HepG2 (cell line): ENCODE results near the gene TUBG1. TPM values are rescaled to one million over a fixed set of nuclear protein-coding genes. Genes with fewer than 3 reads are reported as not detected.

Source experiments
- HHEX ChIP-seq: IDR thresholded peaks from 2 replicates; pipeline ENCODE4 v1.6.1; 2016; ENCODE audit warnings: control low read depth
- KDM6A ChIP-seq: IDR thresholded peaks from 2 replicates; pipeline ENCODE4 v1.6.1; 2016; ENCODE audit warnings: low read depth
- MIER3 ChIP-seq: IDR thresholded peaks from 2 replicates; pipeline ENCODE4 v1.6.1; 2016; ENCODE audit warnings: missing compliant biosample characterization, borderline replicate concordance
- MYNN ChIP-seq: sonication (generic); formaldehyde crosslinking; IDR thresholded peaks from 2 replicates; pipeline ENCODE4 v1.4.0; 2020; ENCODE audit warnings: mild to moderate bottlenecking, low read depth, missing genetic modification reagents
- PCBP2 ChIP-seq: fragments of 200-400 bp; formaldehyde crosslinking; optimal IDR thresholded peaks from 2 replicates; pipeline ENCODE3; 2018; ENCODE audit warnings: low read length, low read depth; ENCODE audit not compliant: poor library complexity, severe bottlenecking
- SNAI1 ChIP-seq: sonication (generic); formaldehyde crosslinking; IDR thresholded peaks from 2 replicates; pipeline ENCODE4 v1.5.0; 2020; ENCODE audit warnings: mild to moderate bottlenecking, missing genetic modification reagents, borderline replicate concordance
- SOX6 ChIP-seq, 2 experiments: fragments of 450-650 bp in 1 of 2; sonication (generic) in 1 of 2; formaldehyde crosslinking in 1 of 2; IDR thresholded peaks; 2 replicates each; pipeline versions ENCODE4 v1.4.0 to v1.6.1; 2017 to 2020; ENCODE audit warnings: antibody characterized with exemption in 1 of 2, mild to moderate bottlenecking in 1 of 2, missing genetic modification reagents in 1 of 2
- ZC3H4 ChIP-seq: sonication (generic); formaldehyde crosslinking; IDR thresholded peaks from 2 replicates; pipeline ENCODE4 v1.4.0; 2020; ENCODE audit warnings: missing genetic modification reagents, borderline replicate concordance
- ZNF572 ChIP-seq: sonication (generic); formaldehyde crosslinking; IDR thresholded peaks from 2 replicates; pipeline ENCODE4 v1.5.1; 2020; ENCODE audit warnings: mild to moderate bottlenecking, missing genetic modification reagents
- polyA plus RNA-seq, 8 experiments: library from polyadenylated mRNA; depleted of rRNA in 3 of 8; stranded (reverse) in 7 of 8; unstranded in 1 of 8; fragments of >200 nt; fragmentation: Illumina TruSeq in 4 of 8; extraction: Trizol in 4 of 8; gene quantifications; 2 replicates each; pipeline versions ENCODE4 v1.2.1 to v1.2.3, GENCODE V29; 2011 to 2016; ENCODE audit warnings: low read depth in 4 of 8, missing spikeins in 1 of 8, mixed read lengths in 1 of 8; ENCODE audit not compliant: insufficient read depth in 1 of 8
- total RNA-seq, 5 experiments: library from RNA; depleted of rRNA; stranded (reverse); fragments of >200 nt; fragmentation: Illumina TruSeq; extraction: Trizol; gene quantifications; 2 replicates each; pipeline ENCODE4 v1.2.3, GENCODE V29; 2016; ENCODE audit warnings: low read depth in 1 of 5
- TF ChIP-seq, protein P1 (sequence below): sonication (generic); formaldehyde crosslinking; IDR thresholded peaks from 2 replicates; pipeline ENCODE4 v1.5.0; 2020; ENCODE audit warnings: missing genetic modification reagents
- TF ChIP-seq, protein P2 (sequence below): sonication (generic); formaldehyde crosslinking; IDR thresholded peaks from 2 replicates; pipeline ENCODE4 v1.5.0; 2020; ENCODE audit warnings: missing genetic modification reagents
- TF ChIP-seq, protein P3 (sequence below): sonication (generic); formaldehyde crosslinking; IDR thresholded peaks from 2 replicates; pipeline ENCODE4 v1.5.1; 2020; ENCODE audit warnings: missing genetic modification reagents, mild to moderate bottlenecking, borderline replicate concordance
- TF ChIP-seq, protein P4 (sequence below): sonication (generic); formaldehyde crosslinking; conservative IDR thresholded peaks from 2 replicates; pipeline ENCODE4 v1.5.0; 2020; ENCODE audit warnings: missing genetic modification reagents
- TF ChIP-seq, protein P5 (sequence below): sonication (generic); formaldehyde crosslinking; IDR thresholded peaks from 2 replicates; pipeline ENCODE4 v1.9.0; 2021; ENCODE audit warnings: missing genetic modification reagents, mild to moderate bottlenecking, borderline replicate concordance
- TF ChIP-seq, protein P6 (sequence below): sonication (generic); formaldehyde crosslinking; IDR thresholded peaks from 2 replicates; pipeline ENCODE4 v1.9.0; 2021; ENCODE audit warnings: missing genetic modification reagents, borderline replicate concordance

TUBG1 gene
- total and polyA plus RNA-seq, 2 of the 13 experiments (the other 11 are each of a cell fraction or from before 2014, with no cell fraction given): 74.1 to 137 TPM

DNA sequence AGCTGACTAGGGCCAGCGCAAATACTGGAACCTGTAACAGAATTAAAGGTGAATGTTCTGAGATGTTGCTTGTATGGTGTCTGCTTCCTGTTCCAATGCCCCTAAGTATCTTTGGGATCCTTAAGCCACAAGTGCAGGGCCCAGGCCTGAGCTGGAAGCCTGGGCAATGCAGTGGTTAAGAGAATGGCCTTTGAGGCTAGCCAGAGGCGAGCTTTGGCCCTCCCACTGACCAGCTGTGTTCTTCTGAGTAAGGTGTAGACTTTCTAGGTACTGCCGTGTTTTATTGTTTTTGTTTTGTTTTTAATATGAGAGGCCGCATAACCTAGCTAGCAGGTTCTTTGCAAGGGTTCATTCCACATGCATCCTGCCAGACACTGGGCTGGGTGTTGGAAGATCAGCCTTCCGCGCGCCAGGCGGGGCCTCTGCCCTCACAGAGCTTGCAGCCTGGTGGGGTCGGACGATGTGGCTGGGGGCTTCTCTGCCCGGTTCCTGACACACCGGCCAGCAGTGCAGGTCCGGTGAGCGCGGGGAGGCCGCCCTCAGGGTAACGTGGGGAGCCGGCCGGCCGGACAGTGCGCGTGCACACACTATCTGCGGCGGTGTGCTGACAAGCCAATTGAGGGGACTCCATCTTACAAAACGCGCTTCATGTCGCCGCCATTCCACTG is 43.1 kb upstream of the TUBG1 start (continued):
- TF ChIP-seq, protein P1, sequence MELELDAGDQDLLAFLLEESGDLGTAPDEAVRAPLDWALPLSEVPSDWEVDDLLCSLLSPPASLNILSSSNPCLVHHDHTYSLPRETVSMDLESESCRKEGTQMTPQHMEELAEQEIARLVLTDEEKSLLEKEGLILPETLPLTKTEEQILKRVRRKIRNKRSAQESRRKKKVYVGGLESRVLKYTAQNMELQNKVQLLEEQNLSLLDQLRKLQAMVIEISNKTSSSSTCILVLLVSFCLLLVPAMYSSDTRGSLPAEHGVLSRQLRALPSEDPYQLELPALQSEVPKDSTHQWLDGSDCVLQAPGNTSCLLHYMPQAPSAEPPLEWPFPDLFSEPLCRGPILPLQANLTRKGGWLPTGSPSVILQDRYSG: no peak
- TF ChIP-seq SOX6 (IDR thresholded peaks at IDR 0.05): no peak
- no peak for TF ChIP-seq SOX6 (CRISPR knock-in tag; IDR thresholded peaks at IDR 0.05)
- TF ChIP-seq KDM6A (CRISPR knock-in tag): no peak
- TF ChIP-seq, protein P2, sequence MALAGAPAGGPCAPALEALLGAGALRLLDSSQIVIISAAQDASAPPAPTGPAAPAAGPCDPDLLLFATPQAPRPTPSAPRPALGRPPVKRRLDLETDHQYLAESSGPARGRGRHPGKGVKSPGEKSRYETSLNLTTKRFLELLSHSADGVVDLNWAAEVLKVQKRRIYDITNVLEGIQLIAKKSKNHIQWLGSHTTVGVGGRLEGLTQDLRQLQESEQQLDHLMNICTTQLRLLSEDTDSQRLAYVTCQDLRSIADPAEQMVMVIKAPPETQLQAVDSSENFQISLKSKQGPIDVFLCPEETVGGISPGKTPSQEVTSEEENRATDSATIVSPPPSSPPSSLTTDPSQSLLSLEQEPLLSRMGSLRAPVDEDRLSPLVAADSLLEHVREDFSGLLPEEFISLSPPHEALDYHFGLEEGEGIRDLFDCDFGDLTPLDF (CRISPR knock-in tag): no peak
- TF ChIP-seq, protein P3, sequence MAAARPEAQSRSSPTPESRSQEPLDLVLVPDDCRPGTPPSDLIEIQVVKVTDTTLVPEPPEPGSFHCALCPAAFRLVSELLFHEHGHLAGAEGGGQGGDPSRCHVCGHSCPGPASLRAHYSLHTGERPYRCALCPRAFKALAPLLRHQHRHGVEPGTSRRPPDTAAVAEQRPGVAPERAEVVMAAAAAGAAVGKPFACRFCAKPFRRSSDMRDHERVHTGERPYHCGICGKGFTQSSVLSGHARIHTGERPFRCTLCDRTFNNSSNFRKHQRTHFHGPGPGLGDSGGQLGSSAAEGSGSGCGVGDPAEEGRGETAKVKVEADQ (CRISPR knock-in tag): no peak
- TF ChIP-seq, protein P4, sequence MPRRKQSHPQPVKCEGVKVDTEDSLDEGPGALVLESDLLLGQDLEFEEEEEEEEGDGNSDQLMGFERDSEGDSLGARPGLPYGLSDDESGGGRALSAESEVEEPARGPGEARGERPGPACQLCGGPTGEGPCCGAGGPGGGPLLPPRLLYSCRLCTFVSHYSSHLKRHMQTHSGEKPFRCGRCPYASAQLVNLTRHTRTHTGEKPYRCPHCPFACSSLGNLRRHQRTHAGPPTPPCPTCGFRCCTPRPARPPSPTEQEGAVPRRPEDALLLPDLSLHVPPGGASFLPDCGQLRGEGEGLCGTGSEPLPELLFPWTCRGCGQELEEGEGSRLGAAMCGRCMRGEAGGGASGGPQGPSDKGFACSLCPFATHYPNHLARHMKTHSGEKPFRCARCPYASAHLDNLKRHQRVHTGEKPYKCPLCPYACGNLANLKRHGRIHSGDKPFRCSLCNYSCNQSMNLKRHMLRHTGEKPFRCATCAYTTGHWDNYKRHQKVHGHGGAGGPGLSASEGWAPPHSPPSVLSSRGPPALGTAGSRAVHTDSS: no peak
- no peak for TF ChIP-seq SNAI1 (CRISPR knock-in tag)
- TF ChIP-seq, protein P5, sequence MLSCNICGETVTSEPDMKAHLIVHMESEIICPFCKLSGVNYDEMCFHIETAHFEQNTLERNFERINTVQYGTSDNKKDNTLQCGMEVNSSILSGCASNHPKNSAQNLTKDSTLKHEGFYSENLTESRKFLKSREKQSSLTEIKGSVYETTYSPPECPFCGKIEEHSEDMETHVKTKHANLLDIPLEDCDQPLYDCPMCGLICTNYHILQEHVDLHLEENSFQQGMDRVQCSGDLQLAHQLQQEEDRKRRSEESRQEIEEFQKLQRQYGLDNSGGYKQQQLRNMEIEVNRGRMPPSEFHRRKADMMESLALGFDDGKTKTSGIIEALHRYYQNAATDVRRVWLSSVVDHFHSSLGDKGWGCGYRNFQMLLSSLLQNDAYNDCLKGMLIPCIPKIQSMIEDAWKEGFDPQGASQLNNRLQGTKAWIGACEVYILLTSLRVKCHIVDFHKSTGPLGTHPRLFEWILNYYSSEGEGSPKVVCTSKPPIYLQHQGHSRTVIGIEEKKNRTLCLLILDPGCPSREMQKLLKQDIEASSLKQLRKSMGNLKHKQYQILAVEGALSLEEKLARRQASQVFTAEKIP: no peak
- TF ChIP-seq, protein P6, sequence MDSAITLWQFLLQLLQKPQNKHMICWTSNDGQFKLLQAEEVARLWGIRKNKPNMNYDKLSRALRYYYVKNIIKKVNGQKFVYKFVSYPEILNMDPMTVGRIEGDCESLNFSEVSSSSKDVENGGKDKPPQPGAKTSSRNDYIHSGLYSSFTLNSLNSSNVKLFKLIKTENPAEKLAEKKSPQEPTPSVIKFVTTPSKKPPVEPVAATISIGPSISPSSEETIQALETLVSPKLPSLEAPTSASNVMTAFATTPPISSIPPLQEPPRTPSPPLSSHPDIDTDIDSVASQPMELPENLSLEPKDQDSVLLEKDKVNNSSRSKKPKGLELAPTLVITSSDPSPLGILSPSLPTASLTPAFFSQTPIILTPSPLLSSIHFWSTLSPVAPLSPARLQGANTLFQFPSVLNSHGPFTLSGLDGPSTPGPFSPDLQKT (CRISPR knock-in tag): no peak
- TF ChIP-seq PCBP2: no peak
- TF ChIP-seq ZC3H4 (CRISPR knock-in tag): peak; percentile 44; the same call in 1 of the 2 replicates
- TF ChIP-seq MYNN (CRISPR knock-in tag): no peak
- no peak for TF ChIP-seq HHEX
- peak; percentile 69; the same call in 1 of the 2 replicates for TF ChIP-seq ZNF572
- no peak for TF ChIP-seq MIER3
